LNCaP clone FGC (cell line): ENCODE measurements around the gene INKA2.
A peak's percentile ranks its signal among the peaks of the same experiment; 100 is the strongest.

ENCODE experiments used
- DNase-seq: peaks from one replicate; pipeline ENCODE4 v3.0.0-alpha.2; 2011; ENCODE audit warnings: low read depth
- H3K4me3 ChIP-seq: 2 replicates; pipeline ENCODE4 v1.5.1; 2011; ENCODE audit warnings: mild to moderate bottlenecking, low read depth, low read length, control low read depth
- CTCF ChIP-seq: IDR thresholded peaks from 2 replicates; pipeline ENCODE4 v1.5.1; 2012; ENCODE audit warnings: mild to moderate bottlenecking; ENCODE audit not compliant: control insufficient read depth, insufficient read depth; ENCODE audit errors: extremely low read depth

The INKA2 gene

GRCh38 chr1:111739194-111739924, at the start of gene INKA2:
INKA2 (minus strand) TSS chr1:111739395; CDS start chr1:111739242, 153 bp downstream.
- peak; percentile 25 for DNase-seq
- H3K4me3 ChIP-seq, result peak within 1 kb of the TSS; percentile 62
- TF ChIP-seq CTCF, result no peak

- no peak for TF ChIP-seq CTCF
- no peak for DNase-seq
- H3K4me3 ChIP-seq, result no peak overlapping the region
These were observed 47.5 kb upstream of the INKA2 start for GRCh38 chr1:111786669-111787207.

DNA sequence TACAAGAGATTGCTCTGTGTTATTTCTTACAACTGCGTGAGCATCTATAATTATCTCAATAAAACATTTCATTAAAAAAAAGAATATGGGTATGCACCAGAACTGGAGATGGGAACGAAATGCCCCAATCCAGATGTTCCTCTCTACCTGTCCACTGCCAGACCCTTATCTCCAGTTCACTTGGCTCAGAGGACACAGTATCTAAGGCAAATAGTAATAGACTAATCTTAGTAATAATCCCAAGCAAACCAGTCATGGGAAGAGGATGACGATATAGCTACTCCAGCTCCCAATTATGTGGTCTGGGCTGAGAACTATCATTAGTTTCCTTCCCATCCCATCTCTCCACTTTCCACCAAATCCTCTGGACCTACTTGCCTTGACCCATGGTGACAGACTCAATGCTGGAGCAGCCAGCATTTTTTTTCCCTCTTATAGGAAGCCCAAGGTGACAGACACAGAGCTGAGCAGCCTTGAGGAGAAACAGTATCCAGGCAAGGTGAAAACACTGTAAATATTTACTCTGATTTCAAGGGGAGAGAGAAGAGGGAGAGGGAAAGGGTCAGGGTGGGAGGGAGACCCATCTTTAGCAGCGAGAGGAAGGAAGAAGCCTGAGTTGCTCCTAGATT, 45.2 kb upstream of the INKA2 start:
- no peak for DNase-seq
- no peak for TF ChIP-seq CTCF
- no peak overlapping the region for H3K4me3 ChIP-seq

- TF ChIP-seq CTCF, result no peak
- no peak for DNase-seq
- H3K4me3 ChIP-seq, result no peak overlapping the region
These were observed 40.4 kb upstream of the INKA2 start for GRCh38 chr1:111779546-111779945.

- H3K4me3 ChIP-seq, result no peak overlapping the region
- no peak for DNase-seq
- no peak for TF ChIP-seq CTCF
These were observed 39.4 kb upstream of the INKA2 start for GRCh38 chr1:111778541-111779051.

DNA sequence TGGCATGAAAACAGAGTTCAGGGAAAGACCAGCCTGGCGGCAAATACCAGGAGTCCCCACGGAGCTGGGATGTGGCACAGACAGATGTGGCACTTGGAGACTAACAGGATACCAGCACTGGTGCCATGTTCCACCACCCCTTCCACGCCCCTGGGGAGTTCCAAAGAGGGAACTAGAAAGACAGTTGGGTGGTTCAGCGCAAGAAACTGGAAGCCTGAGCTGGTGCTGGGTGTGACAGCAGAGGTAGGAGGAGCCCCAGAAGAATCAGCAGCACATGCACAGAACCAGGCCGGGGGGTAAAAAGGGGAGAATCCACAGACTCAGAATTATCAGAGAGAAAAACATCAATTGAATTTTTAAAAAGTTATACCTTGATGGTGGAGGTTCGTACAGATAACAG, 38.9 kb upstream of the INKA2 start:
- no peak overlapping the region for H3K4me3 ChIP-seq
- DNase-seq, result no peak
- TF ChIP-seq CTCF, result no peak
